Measurements from ENCODE around the gene TPSG1. TPM values are rescaled to one million over a fixed set of nuclear protein-coding genes. Genes with fewer than 3 reads are reported as not detected.
A peak's percentile ranks its signal among the peaks of the same experiment; 100 is the strongest.

Gene TPSG1
- total RNA-seq, 4 donors from 2014 or later, result 1.6 TPM; not detected in 3

DNA sequence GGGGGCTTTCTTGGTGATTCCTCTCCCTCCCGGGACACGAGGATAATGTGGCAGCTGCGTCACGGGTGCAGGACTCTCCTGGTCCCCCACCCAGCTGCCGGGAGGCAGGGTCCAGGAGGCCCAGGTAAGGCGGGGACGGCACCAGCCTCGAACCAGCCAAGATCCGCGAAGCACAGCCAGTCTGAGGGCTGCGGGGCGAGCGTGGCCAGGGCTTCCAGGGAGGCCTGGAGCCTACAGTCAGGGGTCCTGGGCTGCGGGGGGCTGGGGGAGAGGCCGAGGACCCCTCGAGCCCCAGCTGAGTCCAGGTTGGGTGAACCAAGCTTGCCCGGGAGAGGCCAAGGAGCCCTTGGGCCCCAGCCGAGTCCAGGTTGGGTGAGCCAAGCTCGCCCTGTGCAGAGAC is 40.8 kb upstream of the TPSG1 start:
- no peak for TF ChIP-seq POLR2AphosphoS5 (IDR thresholded peaks at IDR 0.05)
- no peak for TF ChIP-seq EP300 (IDR thresholded peaks at IDR 0.05)
- no peak for TF ChIP-seq POLR2A (IDR thresholded peaks at IDR 0.05)
- TF ChIP-seq, protein P1, sequence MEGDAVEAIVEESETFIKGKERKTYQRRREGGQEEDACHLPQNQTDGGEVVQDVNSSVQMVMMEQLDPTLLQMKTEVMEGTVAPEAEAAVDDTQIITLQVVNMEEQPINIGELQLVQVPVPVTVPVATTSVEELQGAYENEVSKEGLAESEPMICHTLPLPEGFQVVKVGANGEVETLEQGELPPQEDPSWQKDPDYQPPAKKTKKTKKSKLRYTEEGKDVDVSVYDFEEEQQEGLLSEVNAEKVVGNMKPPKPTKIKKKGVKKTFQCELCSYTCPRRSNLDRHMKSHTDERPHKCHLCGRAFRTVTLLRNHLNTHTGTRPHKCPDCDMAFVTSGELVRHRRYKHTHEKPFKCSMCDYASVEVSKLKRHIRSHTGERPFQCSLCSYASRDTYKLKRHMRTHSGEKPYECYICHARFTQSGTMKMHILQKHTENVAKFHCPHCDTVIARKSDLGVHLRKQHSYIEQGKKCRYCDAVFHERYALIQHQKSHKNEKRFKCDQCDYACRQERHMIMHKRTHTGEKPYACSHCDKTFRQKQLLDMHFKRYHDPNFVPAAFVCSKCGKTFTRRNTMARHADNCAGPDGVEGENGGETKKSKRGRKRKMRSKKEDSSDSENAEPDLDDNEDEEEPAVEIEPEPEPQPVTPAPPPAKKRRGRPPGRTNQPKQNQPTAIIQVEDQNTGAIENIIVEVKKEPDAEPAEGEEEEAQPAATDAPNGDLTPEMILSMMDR (IDR thresholded peaks at IDR 0.05), result no peak
- H3K27ac ChIP-seq, result no peak overlapping the region
- no peaks in the 10 kb centered on the region for H3K4me1 ChIP-seq
- H3K4me3 ChIP-seq, result no peak overlapping the region
- DNase-seq (ENCODE audit: low spot score in 2 of 2), result peak in 1 of 2 donors; percentile 40
- no peaks in the 10 kb centered on the region for H3K36me3 ChIP-seq
- WGBS, result 77% methylated on average over 4 of the region's 19 CpGs
- H3K27me3 ChIP-seq, result peaks cover 47% of the 10 kb centered on the region
- H3K9me3 ChIP-seq, result no peaks in the 10 kb centered on the region

DNA sequence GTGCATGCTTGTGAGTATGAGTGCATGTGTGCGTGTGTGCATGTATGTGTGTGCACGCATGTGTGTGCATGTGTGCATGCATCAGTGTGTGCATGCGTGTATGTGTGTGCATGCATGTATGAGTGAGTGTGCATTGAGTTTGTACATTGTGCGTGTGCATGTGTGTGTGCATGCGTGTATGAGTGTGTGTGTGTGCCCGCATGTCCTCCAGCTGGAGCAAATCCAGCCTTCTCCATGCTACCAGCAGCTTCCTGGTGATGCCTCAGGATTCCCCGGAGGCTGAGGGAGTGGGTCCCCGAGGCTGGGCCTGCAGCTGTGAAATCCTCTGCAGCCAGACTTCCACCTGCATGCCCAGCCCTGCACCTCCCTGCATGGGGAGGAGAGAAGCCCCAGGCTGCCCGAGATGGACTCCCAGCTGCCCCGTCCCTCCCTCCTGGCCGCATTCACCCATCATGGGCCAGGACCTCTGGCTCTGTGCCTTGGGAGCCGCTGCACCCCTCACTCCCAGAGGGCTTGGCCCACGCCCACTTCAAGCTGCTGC is 40.1 kb upstream of the TPSG1 start:
- peaks cover 54% of the 10 kb centered on the region for H3K27me3 ChIP-seq
- peak in 1 of 2 donors; percentile 55 for DNase-seq (ENCODE audit: low spot score in 2 of 2)
- H3K4me1 ChIP-seq, result no peaks in the 10 kb centered on the region
- H3K36me3 ChIP-seq, result no peaks in the 10 kb centered on the region
- no peaks in the 10 kb centered on the region for H3K9me3 ChIP-seq
- TF ChIP-seq EP300 (IDR thresholded peaks at IDR 0.05) (no peak), POLR2AphosphoS5 (IDR thresholded peaks at IDR 0.05) (no peak), POLR2A (IDR thresholded peaks at IDR 0.05) (no peak)
- TF ChIP-seq, protein P1 (IDR thresholded peaks at IDR 0.05), result no peak
- no peak overlapping the region for H3K27ac ChIP-seq
- 60% methylated on average over 10 of the region's 13 CpGs for WGBS
- H3K4me3 ChIP-seq, result no peak overlapping the region

DNA sequence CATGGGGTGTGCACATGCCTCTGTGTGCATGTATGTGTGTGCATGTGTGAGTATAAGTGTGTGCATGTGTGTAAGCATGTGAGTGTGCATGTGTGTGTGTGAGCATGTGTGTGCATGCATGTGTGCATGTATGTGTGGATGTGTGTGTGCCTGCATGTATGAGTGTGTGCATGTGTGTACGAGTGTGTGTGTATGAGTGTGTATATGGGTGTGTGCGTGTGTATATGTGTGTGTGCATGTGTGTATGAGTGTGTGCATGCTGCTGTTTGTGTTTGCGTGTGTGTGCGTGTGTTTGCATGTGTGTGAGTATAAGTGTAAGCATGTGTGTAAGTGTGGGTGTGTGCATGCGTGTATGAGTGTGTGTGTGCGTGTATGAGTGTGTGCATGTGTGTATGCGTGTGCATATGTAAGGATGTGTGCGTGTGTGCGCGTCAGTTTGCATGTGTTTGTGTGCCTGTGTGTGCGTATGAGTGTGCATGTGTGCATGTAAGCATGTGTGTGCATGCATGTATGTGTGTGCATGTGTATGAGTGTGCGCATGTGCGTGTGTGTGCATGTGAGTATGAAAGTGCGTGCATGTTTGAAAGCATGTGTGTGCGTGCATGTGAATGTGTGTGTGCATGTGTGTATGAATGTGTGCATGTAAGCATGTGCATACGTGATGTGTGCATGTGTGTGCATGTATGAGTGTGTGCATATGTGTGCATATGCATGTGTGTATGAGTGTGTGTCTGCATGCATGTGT is 39.4 kb upstream of the TPSG1 start:
- Histone ChIP-seq H3K27ac (no peak overlapping the region), H3K27me3 (peaks cover 58% of the 10 kb centered on the region), H3K4me3 (no peak overlapping the region), H3K9me3 (no peaks in the 10 kb centered on the region), H3K36me3 (no peaks in the 10 kb centered on the region), H3K4me1 (no peaks in the 10 kb centered on the region)
- DNase-seq (ENCODE audit: low spot score in 2 of 2), result no peak
- WGBS, result 83% methylated on average over 16 of the region's 16 CpGs
- TF ChIP-seq EP300 (IDR thresholded peaks at IDR 0.05), result no peak
- TF ChIP-seq, protein P1 (IDR thresholded peaks at IDR 0.05), result no peak
- no peak for TF ChIP-seq POLR2AphosphoS5 (IDR thresholded peaks at IDR 0.05)
- no peak for TF ChIP-seq POLR2A (IDR thresholded peaks at IDR 0.05)

DNA sequence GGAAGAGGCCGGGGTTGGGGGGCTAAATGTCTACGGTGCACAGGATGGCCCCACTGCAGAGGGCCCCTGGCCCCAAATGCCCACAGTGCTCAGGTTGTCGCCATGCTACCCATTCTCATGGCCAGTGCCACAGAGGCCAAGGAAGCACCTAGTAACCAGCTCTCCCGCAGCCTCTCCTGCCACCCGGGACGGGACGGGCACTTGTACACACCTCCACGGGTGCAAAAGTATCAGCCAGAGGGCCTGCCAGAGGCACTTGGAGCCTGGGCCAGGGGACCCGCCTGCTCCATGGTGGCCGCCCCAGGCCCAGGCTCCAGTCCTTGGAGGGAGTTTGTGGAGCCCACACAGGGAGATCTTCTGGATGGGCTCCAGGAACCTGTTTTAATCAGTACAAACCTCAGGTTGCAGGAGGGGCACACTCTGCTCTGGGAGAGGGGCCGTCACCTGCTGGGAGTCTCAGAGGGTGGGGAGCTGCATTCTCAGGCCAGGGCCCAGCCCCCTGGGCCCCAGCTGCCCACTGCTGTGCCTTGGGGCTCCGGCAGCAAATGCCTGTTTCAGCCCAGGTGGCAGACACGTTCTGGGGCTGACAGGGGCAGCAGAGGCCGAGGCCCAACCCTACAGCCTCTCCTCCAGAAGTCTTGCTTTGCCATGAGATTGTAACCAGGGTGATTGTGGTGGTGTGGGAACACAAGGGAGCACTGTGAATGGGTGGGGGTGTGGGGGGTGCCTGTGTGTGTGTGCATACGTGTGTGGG is 38.7 kb upstream of the TPSG1 start:
- TF ChIP-seq EP300 (IDR thresholded peaks at IDR 0.05) (no peak), POLR2AphosphoS5 (IDR thresholded peaks at IDR 0.05) (no peak), POLR2A (IDR thresholded peaks at IDR 0.05) (no peak)
- TF ChIP-seq, protein P1 (IDR thresholded peaks at IDR 0.05), result no peak
- no peak overlapping the region for H3K27ac ChIP-seq
- peaks cover 64% of the 10 kb centered on the region for H3K27me3 ChIP-seq
- H3K9me3 ChIP-seq, result no peaks in the 10 kb centered on the region
- H3K4me1 ChIP-seq, result peaks cover 7% of the 10 kb centered on the region
- H3K36me3 ChIP-seq, result no peaks in the 10 kb centered on the region
- no peak overlapping the region for H3K4me3 ChIP-seq
- WGBS, result 68% methylated on average over 9 of the region's 15 CpGs
- peak in 1 of 2 donors; percentile 46 for DNase-seq (ENCODE audit: low spot score in 2 of 2)

DNA sequence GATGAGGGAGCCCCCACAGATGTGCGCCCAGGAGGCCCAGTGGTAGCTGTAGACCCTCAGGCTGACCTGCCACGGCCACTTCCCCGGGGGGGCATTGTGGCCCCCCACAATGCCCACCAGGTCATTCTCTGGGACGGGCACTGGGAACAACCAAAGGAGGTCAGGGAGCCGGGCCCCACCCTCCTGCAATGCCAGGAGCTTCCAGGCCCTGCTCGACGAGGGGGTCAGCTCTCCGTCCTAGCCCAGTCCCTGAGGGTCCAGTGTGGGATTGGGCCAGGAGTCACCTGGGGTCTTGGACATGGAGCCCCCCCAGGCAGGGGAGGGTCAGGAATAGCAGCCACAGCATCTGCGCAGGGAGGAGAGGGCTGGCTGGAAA is 37.8 kb upstream of the TPSG1 start:
- DNase-seq (ENCODE audit: low spot score in 2 of 2), result peak in 1 of 2 donors; percentile 43
- no peaks in the 10 kb centered on the region for H3K9me3 ChIP-seq
- no peak overlapping the region for H3K4me3 ChIP-seq
- TF ChIP-seq EP300 (IDR thresholded peaks at IDR 0.05) (no peak), POLR2AphosphoS5 (IDR thresholded peaks at IDR 0.05) (no peak), POLR2A (IDR thresholded peaks at IDR 0.05) (no peak)
- TF ChIP-seq, protein P1 (IDR thresholded peaks at IDR 0.05), result no peak
- H3K4me1 ChIP-seq, result peaks cover 8% of the 10 kb centered on the region
- WGBS, result 92% methylated on average over 9 of the region's 9 CpGs
- peaks cover 71% of the 10 kb centered on the region for H3K27me3 ChIP-seq
- no peak overlapping the region for H3K27ac ChIP-seq
- no peaks in the 10 kb centered on the region for H3K36me3 ChIP-seq
